Esophagus muscularis mucosa (tissue), 4 donors: Measurements from ENCODE around the gene NR4A3. TPM values are rescaled to one million over a fixed set of nuclear protein-coding genes. Genes with fewer than 3 reads are reported as not detected.

ENCODE experiments used
- DNase-seq: peaks from one replicate; pipeline ENCODE4 v3.0.0-alpha.2; 2017; ENCODE audit errors: extremely low spot score
- H3K27ac ChIP-seq, 4 donors: fragments of 200-600 bp; sonication (generic); replicated peaks in 1 of 4; 1 replicate in 3 of 4; 2 replicates in 1 of 4; pipeline ENCODE4 v1.5.1; 2016 to 2019; ENCODE audit warnings: mild to moderate bottlenecking in 1 of 4
- H3K27me3 ChIP-seq, 4 donors: fragments of 200-600 bp; sonication (generic); one replicate each; pipeline versions ENCODE4 v1.5.1 to v1.6.0; 2016 to 2019
- H3K36me3 ChIP-seq, 4 donors: fragments of 200-600 bp; sonication (generic); one replicate each; pipeline ENCODE4 v1.5.1; 2016 to 2019
- H3K4me1 ChIP-seq, 4 donors: fragments of 200-600 bp; sonication (generic); one replicate each; pipeline ENCODE4 v1.5.1; 2016 to 2019
- H3K4me3 ChIP-seq, 4 donors: fragments of 200-600 bp; sonication (generic); 1 replicate in 2 of 4; 2 replicates in 2 of 4; pipeline ENCODE4 v1.5.1; 2016 to 2019; ENCODE audit warnings: mild to moderate bottlenecking in 4 of 4, moderate library complexity in 1 of 4
- H3K9me3 ChIP-seq, 4 donors: fragments of 200-600 bp; sonication (generic); 1 replicate in 3 of 4; 2 replicates in 1 of 4; pipeline ENCODE4 v1.5.1; 2016 to 2019
- EP300 ChIP-seq: sonication (generic); formaldehyde crosslinking; IDR thresholded peaks from one replicate; pipeline ENCODE4 v1.6.1; 2017; ENCODE audit warnings: antibody characterized with exemption
- POLR2A ChIP-seq: fragments of 450-650 bp; IDR thresholded peaks from one replicate; pipeline ENCODE4 v1.6.1; 2017; ENCODE audit warnings: antibody characterized with exemption, moderate library complexity, mild to moderate bottlenecking, low read depth
- POLR2AphosphoS5 ChIP-seq, 2 donors: sonication (generic); formaldehyde crosslinking; IDR thresholded peaks; one replicate each; pipeline ENCODE4 v1.6.1; 2017; ENCODE audit warnings: antibody characterized with exemption in 2 of 2
- WGBS: methylation state at CpG from one replicate; pipeline ENCODE4 v1.1.5; 2018; 5-methylcytosine and 5-hydroxymethylcytosine counted together
- intact Hi-C: fragments of 100-400 bp; cut with DNase I; formaldehyde crosslinking; loops from one replicate; pipeline ENCODE4 v1.15.1; 2023
- total RNA-seq, 4 donors: library from RNA; depleted of rRNA; stranded (reverse); fragments of >200 nt; gene quantifications; one replicate each; pipeline versions ENCODE4 v1.1.0 to v1.2.1, GENCODE V29; 2016
- TF ChIP-seq, protein P1 (sequence below), 3 experiments: fragments of 200-600 bp in 2 of 3; fragments of 450-650 bp in 1 of 3; sonication (generic) in 2 of 3; IDR thresholded peaks; one replicate each; pipeline ENCODE4 v1.5.1; 2017 to 2019; ENCODE audit warnings: antibody characterized with exemption in 3 of 3, mild to moderate bottlenecking in 2 of 3, moderate library complexity in 1 of 3

The NR4A3 gene
- total RNA-seq, 4 donors from 2014 or later: 1.2 to 17.4 (median 1.9) TPM

DNA sequence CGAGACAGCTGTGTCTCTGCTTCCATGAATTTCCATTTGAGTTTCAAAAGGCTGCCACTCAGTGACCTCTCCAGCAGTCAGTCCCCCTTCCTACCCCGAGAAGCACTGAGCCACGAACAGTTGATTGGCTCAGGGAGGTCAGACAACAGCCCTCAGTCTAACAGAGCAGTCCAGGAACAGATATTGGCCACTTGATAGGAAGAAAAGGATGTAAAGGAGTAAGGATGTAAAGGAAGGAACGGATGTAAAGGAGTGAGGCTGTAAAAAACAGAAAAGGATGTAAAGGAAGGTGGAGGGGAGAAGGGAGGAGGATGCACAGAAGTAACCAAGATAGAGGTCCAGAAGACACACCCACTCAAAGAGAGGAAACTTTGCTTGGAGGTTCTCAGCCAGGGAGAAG is 3.2 kb upstream of the NR4A3 start:
- H3K27ac ChIP-seq: peak overlapping the region; percentile 99 to 100 (median 99)
- H3K27me3 ChIP-seq: peaks cover 0 to 5% (median 0%) of the 10 kb centered on the region in 4 donors
- TF ChIP-seq, protein P1, sequence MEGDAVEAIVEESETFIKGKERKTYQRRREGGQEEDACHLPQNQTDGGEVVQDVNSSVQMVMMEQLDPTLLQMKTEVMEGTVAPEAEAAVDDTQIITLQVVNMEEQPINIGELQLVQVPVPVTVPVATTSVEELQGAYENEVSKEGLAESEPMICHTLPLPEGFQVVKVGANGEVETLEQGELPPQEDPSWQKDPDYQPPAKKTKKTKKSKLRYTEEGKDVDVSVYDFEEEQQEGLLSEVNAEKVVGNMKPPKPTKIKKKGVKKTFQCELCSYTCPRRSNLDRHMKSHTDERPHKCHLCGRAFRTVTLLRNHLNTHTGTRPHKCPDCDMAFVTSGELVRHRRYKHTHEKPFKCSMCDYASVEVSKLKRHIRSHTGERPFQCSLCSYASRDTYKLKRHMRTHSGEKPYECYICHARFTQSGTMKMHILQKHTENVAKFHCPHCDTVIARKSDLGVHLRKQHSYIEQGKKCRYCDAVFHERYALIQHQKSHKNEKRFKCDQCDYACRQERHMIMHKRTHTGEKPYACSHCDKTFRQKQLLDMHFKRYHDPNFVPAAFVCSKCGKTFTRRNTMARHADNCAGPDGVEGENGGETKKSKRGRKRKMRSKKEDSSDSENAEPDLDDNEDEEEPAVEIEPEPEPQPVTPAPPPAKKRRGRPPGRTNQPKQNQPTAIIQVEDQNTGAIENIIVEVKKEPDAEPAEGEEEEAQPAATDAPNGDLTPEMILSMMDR (IDR thresholded peaks at IDR 0.05): no peak
- TF ChIP-seq POLR2AphosphoS5 (IDR thresholded peaks at IDR 0.05) (no peak), EP300 (no peak), POLR2A (no peak)
- peak overlapping the region; percentile 84 to 95 (median 85) for H3K4me3 ChIP-seq
- H3K9me3 ChIP-seq: no peaks in the 10 kb centered on the region
- no peaks in the 10 kb centered on the region for H3K36me3 ChIP-seq
- peaks cover 15 to 49% (median 25%) of the 10 kb centered on the region in 4 donors for H3K4me1 ChIP-seq
- peak; percentile 34 for DNase-seq
- 44% methylated on average over 4 of the region's 4 CpGs for WGBS
- intact Hi-C loops: loop anchor here (10.0 kb wide), 1 partner anchor 776 kb away; no protein-coding TSS in a partner anchor

DNA sequence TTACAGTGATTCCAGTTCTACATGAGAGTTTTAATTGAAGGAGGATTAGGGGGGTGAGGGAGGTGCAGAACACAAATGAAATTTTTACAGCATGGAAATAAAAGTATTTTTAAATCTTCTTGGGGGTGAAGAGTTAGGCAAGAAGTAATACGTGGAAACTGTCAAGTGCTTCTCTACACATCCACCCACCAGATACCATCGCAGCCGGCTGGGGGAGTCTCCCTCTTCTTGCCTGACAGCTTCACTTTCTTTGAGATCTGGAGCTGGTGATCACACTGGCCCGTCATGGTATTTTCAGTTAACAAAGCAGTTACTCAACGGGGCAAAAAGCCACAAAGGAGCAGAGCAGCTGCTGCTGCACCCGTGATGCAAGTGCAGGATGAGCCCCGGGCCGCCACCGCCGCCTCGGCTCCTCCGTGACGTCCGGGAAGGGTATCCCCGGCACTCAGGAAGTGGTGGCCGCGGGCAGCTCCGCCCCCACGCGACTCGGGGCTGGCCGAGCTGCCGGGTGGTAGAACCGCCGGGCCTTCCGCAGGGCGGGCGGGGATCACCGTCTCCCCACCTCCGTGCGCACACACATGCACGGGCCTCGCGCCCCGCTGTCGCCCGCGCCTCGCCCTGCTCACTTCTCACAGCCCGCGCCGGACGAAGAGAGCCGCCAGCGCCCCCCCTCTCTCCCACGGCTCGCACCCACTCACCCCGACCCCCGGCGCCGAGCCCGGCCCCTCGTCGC is 2.4 kb upstream of the NR4A3 start:
- 0% methylated on average over 5 of the region's 54 CpGs for WGBS
- H3K27ac ChIP-seq: peak overlapping the region; percentile 99 to 100 (median 99)
- intact Hi-C loops: loop anchor here (10.0 kb wide), 1 partner anchor 776 kb away; no protein-coding TSS in a partner anchor
- no peaks in the 10 kb centered on the region for H3K9me3 ChIP-seq
- H3K4me3 ChIP-seq: peak overlapping the region; percentile 84 to 95 (median 85)
- no peaks in the 10 kb centered on the region for H3K36me3 ChIP-seq
- peak; percentile 96 for DNase-seq
- H3K4me1 ChIP-seq: peaks cover 20 to 55% (median 33%) of the 10 kb centered on the region in 4 donors
- peaks cover 0 to 5% (median under 1%) of the 10 kb centered on the region in 4 donors for H3K27me3 ChIP-seq
- peak; percentile 88 to 90 for TF ChIP-seq POLR2AphosphoS5 (IDR thresholded peaks at IDR 0.05)
- TF ChIP-seq POLR2A: peak; percentile 53
- TF ChIP-seq EP300: no peak

DNA sequence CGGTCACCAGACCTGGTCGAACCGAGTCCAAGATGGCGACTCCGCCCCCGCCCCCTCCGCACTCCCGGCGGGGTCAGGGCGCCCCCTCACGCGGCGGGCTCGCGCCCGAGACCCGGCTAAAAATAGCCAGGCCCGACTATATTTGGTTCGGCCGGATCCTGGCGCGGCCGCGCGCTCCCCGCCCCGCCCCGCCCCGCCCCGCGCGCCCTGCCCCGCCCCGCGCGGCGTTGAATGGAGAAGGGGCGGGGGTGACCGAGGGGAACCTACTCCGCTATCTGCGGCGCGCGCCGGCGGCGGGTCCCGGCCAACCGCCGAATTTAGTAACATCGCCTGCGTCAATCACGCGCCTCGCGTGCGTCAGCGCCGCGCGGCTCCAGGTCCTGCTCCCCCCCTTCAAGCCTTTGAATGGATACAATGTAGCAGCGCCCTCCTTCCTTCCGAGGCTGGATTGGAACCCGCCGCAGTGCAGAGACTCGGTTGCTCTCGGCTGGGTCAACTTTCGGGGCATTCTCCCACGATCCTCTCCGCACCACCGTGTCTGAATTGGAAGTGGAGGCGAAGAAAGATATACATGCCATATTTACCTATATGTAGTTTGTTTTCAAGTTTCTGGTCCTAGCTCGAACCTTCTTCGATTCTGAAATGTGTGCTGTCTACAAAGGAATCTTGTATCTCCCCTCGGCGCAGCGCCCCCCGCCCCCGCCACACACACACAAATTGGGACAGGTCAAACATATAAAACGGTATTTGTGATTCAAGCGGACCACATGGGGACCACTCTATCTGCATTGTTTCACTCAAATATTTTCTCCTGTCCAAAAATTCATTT is 1.6 kb upstream of the NR4A3 start:
- peaks cover 0 to 9% (median 2%) of the 10 kb centered on the region in 4 donors for H3K27me3 ChIP-seq
- H3K4me3 ChIP-seq: peak overlapping the region; percentile 84 to 95 (median 85)
- 1% methylated on average over 18 of the region's 81 CpGs for WGBS
- peak; percentile 98 for DNase-seq
- TF ChIP-seq POLR2A (peak; percentile 62), POLR2AphosphoS5 (IDR thresholded peaks at IDR 0.05) (peak; percentile 92 to 95), EP300 (peak; percentile 98)
- TF ChIP-seq, protein P1 (IDR thresholded peaks at IDR 0.05): peak in 1 of 3 experiments; percentile 17
- no peaks in the 10 kb centered on the region for H3K36me3 ChIP-seq
- no peaks in the 10 kb centered on the region for H3K9me3 ChIP-seq
- intact Hi-C loops: loop anchor here (5.0 to 10.0 kb wide), 3 partner anchors 87 to 775 kb away; partner anchors contain the start of genes ERP44, INVS and STX17
- peaks cover 28 to 55% (median 41%) of the 10 kb centered on the region in 4 donors for H3K4me1 ChIP-seq
- peak overlapping the region; percentile 99 to 100 (median 99) for H3K27ac ChIP-seq

DNA sequence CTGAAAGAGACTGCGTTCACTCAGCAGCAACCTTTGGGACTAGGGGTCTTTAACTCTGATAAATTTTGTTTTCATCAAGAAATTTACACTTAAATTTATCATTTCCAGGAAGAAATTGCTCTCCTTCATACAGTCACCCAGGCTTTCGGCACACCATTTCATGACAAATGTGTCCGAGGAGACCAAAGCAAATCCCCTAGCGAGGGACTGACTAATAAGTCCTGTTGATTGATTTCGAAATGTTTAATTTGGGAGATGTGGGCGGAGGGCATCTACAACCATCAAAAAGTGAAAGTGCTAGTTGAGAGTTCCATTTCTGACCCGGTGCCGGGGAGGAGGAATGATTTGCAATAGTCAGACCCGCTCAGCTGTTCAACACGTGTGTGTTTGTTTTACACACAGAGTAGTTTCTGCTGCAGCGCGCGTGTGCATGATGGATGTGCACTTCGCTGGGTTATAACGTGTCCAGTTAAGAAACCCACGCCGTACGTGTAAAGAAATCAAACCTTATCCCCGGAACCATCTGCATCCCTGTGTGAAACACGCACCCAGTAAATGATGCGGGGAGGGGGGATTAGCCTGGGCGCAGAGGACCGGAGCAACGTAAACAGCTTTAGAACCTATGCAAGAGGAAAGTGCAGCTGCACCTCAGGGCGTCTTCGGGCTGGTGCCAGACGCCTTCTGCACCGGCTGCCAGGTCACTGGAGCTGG is 845 bp upstream of the NR4A3 start:
- Histone ChIP-seq H3K27me3 (peaks cover 0 to 16% (median 2%) of the 10 kb centered on the region in 4 donors), H3K27ac (peak overlapping the region; percentile 99 to 100 (median 99)), H3K9me3 (no peaks in the 10 kb centered on the region), H3K4me3 (peak overlapping the region; percentile 84 to 95 (median 85)), H3K36me3 (no peaks in the 10 kb centered on the region), H3K4me1 (peaks cover 34 to 61% (median 48%) of the 10 kb centered on the region in 4 donors)
- intact Hi-C loops: loop anchor here (5.0 kb wide), 2 partner anchors 86 to 276 kb away; partner anchors contain the start of genes ERP44, INVS and STX17
- DNase-seq: peak; percentile 94
- WGBS: under 1% methylated on average over 24 of the region's 28 CpGs
- TF ChIP-seq EP300: no peak
- TF ChIP-seq POLR2AphosphoS5 (IDR thresholded peaks at IDR 0.05): peak in 1 of 2 donors; percentile 67
